ENCODE data around the gene PADI3.

Gene PADI3

DNA sequence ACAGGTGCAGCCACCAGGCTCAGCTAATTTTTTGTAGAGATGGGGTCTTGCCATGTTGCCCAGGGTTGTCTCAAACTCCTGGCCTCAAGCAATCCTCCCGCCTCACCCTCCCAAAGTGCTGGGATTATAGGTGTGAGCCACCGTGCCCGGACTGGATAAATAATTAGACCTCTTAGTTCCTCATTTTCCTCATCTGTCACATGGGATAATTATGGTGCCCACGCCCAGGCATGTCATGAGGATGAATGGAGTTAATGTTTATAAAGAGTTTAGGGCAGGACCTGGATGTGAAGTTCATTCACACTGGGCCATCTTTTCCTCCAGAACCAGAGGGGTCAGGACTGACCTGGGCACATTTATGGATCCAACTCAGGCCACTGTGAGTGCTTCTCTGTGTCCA, 23.7 kb downstream of the PADI3 start:
- DNase-seq (ENCODE audit: low read depth) = no peak

DNA sequence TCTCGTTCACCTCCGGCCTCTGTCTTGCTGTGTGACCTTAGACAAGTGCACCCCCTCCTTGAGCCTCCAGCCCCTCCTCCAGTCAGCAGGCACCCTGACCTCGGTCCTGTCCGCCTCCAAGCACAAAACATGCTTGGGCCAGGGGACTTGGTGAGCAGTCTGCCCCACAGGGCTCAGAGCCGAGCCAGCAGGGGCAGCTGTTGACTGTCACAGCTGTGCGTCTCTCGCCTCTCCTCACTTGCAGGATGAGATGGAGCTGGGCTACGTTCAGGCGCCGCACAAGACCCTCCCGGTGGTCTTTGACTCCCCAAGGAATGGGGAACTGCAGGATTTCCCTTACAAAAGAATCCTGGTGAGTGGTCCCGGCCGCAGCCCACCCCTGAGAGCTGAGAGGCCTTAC, 24.2 kb downstream of the PADI3 start:
- no peak for DNase-seq (ENCODE audit: low read depth)

DNA sequence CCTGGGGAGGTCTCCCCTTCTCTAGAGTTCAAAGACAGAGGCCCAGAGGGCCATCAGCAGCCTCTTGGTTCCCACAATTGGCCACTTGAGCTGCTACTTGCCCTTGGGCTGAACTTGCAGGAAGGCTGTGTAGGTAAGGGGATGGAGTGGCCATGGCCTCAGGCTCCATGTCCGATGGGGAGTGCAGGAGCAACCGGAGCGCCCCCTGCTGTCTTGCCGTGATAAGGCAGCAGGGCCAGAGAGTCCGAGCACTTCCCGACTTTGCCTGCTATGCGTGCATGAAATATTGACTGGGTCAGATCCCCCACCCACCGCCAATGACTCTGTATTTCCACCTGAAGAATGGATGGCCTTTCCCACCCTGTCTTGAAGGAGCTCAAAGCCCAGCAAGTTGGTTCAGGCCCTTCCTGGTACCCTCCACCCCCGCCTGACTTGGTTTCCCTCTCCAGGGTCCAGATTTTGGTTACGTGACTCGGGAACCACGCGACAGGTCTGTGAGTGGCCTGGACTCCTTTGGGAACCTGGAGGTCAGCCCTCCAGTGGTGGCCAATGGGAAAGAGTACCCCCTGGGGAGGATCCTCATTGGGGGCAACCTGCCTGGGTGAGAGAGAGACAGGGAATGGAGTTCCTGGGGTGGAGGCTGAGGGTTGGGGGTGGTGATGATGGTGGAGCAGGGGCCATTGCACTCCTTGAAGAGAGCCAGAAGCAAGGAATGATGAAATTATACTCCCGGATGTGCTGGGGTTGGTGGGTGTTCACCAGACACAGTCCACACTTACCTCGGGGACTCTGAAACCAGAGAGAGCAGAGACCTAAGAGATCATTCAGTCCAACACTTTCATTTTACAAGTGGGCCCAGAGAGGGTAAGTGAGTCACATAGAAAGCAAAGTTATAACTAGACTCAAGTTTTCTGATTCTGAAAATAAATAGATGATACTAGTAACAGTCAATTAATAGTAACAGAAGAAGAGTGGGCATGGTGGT, 25.6 kb downstream of the PADI3 start:
- DNase-seq (ENCODE audit: low read depth) = peak; percentile 34

DNA sequence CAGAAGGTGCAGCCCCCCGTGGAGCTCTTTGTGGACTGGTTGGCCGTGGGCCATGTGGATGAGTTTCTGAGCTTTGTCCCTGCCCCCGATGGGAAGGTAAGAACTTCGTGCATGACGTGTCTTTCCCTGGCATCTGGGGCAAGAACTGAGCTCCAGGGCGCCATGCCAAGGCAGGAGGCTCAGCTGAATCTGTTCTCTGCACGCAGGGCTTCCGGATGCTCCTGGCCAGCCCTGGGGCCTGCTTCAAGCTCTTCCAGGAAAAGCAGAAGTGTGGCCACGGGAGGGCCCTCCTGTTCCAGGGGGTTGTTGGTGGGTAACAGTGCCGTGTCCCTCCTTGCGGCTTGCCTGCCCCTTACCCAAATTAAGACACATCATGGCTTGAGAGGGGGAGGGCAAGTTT, 27.7 kb downstream of the PADI3 start:
- peak; percentile 42 for DNase-seq (ENCODE audit: low read depth)

DNA sequence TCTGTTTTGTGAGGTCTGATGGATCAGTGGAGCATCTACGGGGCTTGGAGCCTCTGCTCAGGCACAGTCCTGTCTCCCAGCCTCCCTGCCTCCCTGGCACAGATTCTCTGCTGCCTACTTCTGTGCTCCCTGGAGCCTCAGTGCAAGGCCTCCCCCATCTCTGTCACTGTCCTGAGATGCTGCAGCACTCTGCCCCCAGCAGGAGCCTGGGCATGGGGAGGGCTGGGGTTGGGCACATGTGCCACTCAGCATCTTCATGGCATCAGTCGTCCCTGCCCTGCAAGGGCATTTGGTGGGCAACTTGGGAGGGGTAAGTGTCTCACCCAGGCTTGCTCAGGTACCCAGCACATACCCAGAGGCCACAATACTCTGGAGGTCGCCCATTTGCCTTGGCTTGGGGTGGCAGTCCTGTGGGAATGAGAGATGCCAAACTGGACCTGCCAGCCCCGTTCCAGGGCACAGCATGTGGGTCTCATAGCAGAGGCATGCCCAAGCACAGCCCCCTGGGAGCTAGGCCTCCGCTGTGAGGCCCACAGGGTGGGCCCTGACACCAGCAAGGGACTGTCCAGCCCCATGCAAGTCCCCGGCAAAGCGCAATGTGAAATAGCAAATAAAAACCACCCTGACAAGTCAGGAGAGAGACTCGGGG, 28.7 kb downstream of the PADI3 start:
- DNase-seq (ENCODE audit: low read depth) = no peak

DNA sequence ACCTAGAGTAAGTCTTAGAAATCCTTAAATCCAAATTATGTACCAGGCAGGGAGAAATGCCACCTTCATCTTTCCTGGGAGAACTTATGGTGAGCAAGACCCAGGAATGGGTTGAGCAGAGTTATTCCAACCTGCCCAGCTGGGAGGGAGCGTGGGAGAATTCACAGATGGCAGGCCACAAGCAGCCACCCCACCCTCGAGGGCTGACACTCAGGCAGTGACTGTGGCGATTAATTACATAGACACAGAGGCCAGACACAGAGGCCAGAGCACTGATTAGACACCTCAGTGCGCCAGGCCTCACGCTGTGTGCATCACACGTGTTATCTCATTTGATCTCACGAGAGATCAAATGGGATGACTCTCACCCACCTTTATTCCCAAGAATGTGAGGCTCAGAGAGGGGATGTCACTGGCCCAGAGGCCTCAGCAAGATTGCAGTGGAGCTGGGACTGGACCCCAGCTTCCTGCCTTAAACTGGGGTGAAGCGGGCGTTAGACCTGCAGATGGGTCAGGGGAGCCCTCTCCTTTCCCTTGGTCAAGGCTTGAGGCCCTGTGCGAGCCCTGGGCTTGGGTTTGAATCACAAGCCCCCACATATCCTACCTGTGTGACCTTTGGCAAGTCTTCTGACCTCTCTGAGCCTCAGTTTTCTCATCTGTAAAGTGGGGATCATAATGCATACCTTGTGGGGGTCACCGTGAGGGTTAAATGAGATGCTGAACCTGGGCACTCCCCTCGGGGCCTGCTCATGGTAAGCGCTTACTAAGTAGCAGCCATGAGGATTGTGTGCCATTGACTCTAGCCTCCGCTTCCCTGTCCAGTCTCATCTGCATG, 30.3 kb downstream of the PADI3 start:
- no peak for DNase-seq (ENCODE audit: low read depth)

DNA sequence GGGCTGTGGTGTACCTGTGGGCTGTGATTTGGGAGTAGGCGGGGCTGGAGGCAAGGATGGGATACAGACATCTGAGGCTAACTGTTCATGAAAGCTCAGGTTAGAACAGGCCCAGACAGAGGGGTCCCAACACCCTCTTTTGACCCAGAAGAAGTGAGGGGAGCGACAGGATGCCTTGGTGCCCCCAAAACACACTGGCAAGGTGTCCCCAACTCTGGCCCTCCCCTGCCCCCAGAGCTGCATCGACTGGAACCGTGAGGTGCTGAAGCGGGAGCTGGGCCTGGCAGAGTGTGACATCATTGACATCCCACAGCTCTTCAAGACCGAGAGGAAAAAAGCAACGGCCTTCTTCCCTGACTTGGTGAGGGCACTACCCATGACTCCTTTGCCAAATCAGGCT, 31.5 kb downstream of the PADI3 start:
- no peak for DNase-seq (ENCODE audit: low read depth)

DNA sequence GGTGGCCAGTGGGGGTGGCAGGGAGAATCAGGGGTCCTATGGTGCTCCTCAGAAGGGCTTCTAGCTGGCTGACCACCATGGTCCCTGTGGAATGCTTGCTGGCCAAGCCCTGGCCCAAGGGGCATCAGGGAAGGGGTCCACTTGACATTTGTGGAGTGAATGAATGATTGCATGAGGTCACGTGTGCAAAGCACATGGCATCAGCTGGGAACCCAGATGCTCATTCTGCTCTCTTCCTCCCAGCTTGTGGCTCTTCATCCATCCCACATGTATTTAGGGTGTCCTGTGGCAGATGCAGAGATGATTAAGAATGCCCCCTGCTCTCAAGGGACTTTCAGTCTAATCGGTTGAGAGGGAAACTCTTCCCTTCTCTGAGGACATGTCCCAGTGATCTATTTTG, 32.0 kb downstream of the PADI3 start:
- no peak for DNase-seq (ENCODE audit: low read depth)

DNA sequence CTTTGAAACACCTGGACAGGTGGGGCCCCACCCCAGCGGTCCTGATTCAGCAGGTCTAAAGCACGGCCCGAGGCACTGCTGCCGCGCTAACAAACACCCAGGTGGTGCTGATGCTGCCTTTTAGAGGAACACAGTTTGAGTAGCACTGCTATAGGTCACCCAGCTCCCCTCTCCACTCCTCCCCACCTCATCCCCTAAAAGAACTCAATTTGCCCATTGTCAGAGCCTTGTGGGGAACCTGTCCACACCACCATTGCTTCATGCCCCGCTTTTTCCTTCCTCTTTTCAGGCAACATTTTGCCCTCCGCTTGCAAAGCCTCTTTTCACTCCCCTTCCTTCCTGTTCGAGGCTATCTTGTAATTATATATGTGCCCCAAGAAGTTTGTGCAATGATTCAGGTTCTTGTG, 32.9 kb downstream of the PADI3 start:
- DNase-seq (ENCODE audit: low read depth) = no peak

DNA sequence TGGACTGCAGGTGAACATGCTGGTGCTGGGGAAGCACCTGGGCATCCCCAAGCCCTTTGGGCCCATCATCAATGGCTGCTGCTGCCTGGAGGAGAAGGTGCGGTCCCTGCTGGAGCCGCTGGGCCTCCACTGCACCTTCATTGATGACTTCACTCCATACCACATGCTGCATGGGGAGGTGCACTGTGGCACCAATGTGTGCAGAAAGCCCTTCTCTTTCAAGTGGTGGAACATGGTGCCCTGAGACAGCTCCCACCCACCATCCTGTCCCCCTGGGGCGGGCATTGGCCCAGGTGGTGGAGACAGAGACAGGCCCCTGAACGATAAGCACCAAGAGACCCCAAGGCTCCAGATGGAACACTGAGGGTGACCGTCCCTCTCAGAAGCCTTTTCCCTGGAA, 33.9 kb downstream of the PADI3 start:
- DNase-seq (ENCODE audit: low read depth) = no peak

DNA sequence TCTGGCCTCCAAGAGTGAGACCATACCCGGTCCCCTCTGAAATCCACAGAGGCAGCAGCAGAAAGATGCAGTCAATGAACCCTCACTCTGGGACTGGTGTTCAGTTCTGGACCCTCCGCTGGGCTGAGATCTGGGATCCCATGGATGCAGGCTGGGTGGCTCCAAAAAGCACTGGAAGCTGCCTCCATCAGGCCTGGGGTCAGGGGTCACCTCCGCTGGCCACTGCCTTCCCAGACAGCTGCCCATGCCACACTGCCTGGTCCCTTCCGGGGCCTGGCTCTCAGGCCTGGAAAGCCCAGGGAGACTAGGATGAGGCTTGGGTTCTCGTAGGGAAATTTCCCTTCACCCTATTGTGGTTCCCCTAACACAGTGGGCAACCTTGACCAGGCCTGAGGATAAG, 37.7 kb downstream of the PADI3 start:
- no peak for DNase-seq (ENCODE audit: low read depth)

DNA sequence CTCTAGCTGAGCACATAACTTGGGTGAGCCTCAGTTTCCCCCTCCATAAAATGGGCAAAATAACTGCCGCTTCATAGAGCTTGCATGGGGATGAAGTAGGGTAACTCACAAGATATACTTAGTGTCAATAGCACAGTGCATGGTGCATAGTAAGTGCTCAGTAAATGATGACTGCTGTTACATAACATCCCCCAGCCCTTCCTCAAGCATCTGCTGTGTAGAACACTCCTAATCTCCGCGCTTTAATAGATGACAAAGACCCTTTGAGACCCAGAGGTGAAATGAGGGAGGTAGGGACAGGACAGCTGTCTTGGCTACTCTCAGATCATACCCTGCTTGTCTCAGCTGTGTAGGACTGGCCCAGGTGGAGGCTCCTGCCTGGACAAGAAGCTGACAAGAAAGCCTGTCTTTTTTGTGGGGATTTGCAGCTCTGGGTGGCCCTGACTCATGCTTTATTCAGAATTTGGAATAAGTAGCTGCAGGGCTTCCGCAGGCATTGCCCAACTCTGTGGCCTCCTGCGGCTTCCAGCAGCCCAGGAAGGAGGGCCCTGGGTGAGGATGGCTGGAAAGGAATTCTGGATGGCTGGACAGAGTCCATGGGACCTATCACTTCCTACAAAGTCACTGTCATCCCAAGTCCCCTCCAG, 38.4 kb downstream of the PADI3 start:
- DNase-seq (ENCODE audit: low read depth) = peak; percentile 84

DNA sequence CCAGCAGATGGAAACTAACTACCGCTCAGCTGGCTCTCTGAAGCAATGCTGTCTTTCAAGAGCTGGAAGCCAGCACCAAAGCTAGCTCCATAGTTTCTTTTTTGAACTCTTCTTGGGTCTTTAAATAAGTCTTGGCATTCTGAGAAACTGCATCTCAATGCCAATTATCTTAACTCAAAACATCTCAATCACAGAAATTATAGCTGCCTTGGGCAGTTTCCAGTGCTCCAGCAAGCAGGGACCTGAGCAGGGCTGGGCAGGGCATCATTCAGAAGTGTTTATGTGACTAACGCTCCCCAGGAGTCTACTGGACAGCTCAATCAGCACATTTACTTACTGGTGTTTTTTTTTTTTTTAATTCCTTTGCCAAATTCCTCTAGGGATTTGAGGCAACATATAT, 40.8 kb downstream of the PADI3 start:
- peak; percentile 14 for DNase-seq (ENCODE audit: low read depth)

DNA sequence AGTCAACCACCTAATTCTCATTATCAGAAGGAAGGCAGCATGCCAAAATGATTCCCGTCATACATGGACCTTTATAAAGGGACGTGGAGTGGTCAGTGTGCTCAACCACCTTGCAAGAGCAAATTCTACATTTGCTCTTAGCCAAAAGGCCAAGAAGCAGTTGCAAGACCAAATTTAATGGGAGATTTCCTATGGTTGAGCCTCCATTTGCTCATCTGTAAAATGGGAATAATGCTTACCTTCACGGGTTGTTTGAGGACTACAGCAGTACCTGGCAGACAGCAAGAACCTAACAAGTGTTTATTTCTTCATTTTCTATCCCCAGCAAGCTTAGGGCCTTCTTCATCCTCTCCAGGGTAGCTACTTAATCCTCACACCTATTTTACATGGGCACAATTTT, 41.7 kb downstream of the PADI3 start:
- DNase-seq (ENCODE audit: low read depth) = no peak

DNA sequence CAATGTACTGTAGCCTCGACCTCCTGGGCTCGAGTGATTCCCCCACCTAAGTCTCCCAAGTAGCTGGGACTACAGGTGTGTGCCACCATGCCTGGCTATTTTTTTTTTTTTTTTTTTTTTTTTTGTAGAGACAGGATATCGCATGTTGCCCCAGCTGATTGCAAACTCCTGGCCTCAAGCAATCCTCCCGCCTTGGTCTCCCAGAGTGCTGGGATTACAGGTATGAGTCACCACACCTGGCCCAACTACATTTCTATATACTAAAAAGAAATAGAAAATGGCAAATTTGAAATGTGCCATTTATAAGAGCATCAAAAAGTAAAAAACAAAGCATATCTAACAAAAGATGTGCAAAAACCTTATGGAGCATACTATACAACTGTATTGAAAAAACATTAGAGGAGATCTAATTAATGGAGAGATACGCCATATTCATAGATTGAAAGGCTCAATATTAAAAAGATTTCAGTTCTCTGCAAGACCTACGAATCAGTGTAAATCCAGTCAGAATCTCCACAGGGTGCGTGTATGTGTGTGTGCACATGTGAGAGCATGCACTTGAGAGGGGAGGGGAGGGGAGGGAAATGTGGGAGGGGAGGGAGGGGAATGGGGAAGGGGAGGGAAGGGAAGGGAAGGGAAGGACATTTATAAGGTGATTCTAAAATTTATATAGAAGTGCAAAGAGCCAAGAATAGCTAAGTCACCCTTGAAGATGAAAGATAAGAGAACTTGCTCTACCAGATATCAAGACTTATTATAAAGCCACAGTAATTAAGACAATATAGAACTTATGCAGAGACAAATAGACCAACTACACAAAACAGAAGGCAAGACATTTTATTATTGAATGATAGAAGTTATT, 43.6 kb downstream of the PADI3 start:
- no peak for DNase-seq (ENCODE audit: low read depth)

DNA sequence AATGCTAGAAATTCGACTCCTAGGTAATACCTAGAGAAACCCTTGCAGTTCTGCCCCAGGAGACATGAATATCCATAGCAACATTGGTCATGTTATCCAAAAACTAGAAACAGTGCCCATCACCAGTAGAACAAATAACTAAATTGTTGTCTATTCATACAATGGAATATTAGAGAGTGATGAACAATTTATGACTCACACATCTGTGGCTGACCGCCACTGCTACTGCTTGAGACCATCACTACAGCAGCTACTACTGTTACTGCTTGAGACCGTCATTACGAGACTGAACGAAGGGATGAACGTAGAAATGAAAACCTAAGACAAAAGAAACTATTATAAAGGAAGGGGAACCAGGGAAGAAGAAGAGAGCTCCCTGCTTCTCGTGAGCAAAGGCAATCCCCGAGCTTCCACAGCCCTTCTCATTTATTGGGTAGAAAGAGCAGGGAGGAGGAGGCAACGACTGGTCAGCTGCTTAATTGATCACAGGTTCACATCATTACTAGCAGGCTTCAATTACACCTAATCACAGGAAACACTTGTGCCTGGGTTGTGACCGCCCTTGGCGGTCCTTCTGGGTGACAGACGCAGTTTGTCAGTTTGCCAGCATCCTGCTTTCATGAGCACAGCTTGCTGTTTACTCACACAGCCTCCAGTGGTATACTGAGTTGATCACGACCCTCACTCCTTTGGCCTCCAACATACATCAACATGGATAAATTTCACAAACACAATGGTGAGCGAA, 45.0 kb downstream of the PADI3 start:
- no peak for DNase-seq (ENCODE audit: low read depth)

DNA sequence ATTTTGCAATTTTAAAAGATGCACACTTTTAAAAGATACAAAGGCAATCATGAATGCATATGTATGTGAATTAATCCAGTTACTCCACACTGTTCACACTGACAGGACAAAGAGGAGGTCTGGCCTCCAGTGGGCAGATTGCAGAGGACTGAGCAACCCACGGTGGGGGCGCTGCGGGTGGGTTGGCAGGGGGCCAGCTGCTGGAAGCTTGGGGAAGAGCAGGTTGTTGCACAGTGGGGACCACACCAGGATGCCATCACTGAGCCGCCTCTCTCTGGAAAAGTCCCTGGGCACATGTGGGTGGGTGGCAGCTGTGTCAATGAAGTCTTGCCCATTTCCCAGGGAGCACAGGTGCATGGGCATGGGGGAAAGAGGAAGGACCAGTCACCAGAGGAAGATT, 46.4 kb downstream of the PADI3 start:
- no peak for DNase-seq (ENCODE audit: low read depth)

DNA sequence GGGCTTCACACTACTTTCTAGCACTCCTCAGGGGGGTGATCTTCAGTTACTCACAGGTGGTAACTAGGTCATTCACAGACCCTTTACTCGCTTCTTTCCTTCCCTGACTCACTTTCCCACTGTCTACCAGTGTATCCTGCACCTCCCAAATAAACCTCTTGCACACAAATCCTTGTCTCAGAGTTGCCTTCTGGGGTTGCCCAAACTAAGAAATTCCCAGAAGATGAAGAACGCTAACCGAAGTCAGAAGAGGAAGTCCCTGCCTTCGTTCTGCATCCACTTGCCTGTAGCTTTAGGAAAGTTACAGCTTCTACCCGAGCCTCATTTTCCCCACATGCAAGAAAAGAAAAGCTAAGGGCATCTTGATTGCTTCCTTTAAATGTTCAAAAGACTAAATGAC, 47.2 kb downstream of the PADI3 start:
- no peak for DNase-seq (ENCODE audit: low read depth)

DNA sequence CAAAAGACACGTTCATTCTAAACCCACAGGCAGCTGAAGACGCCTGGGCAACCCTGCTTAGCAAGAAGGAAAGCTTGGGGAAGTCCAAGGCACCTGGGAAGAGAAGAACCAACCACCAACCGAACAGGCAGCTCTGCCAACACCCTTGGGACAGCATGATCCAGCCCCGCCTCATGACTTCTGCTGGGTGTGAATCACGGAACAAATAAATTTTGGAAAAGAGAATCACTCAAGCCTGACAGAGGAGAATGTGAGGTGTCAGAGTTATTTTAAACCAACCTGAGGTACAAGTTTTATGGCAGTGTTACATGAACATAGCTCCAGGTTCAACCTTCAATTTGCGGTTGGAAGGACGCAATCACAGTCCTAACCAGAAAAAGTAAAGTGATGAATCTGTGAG, 49.1 kb downstream of the PADI3 start:
- DNase-seq (ENCODE audit: low read depth) = no peak

DNA sequence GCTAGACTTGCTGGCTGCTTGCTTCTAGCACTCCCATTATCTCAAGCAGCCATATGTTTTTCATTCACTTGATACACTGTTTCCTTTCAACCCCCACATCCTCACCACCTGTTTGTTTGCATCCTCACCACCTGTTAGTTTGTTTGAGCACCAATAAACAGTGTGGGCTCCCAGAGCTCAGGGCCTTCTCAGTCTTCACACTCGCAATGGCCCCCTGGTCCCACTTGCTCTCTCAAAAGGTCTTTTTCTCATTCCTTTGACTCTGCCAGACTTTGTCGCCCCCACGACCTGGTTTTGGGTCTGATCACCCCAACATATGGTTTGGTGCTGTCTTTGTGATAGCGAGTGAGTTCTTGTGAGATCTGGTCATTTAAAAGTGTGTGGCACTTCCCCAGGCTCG, 52.9 kb downstream of the PADI3 start:
- no peak for DNase-seq (ENCODE audit: low read depth)

Measured in amniotic epithelial cell (primary cell).